HEK293T (cell line): ENCODE measurements around the gene HASPIN.

Experiments
- CTCF ChIA-PET: fragments of 350-600 bp; formaldehyde crosslinking; extraction: SDS; loops from one replicate; lab custom pipeline; 2021; ENCODE audit warnings: antibody characterized with exemption, inconsistent platforms; lab: Yijun Ruan, JAX
- POLR2A ChIA-PET: fragments of 350-600 bp; formaldehyde crosslinking; extraction: SDS; loops from one replicate; lab custom pipeline; 2020; ENCODE audit warnings: antibody characterized with exemption, inconsistent platforms; lab: Yijun Ruan, JAX
- DNase-seq: peaks from one replicate; pipeline ENCODE4 v3.0.0; 2012; ENCODE audit warnings: mixed read lengths; ENCODE audit errors: extremely low spot score
- ARNT ChIP-seq: fragments of 450-650 bp; IDR thresholded peaks from 2 replicates; pipeline ENCODE4 v1.6.1; 2017; ENCODE audit warnings: mild to moderate bottlenecking
- BHLHE40 ChIP-seq: fragments of 450-650 bp; IDR thresholded peaks from 2 replicates; pipeline ENCODE4 v1.6.1; 2016; ENCODE audit warnings: mild to moderate bottlenecking, moderate library complexity, borderline replicate concordance
- CTBP1 ChIP-seq: fragments of 450-650 bp; IDR thresholded peaks from 2 replicates; pipeline ENCODE4 v1.6.1; 2016; ENCODE audit warnings: borderline replicate concordance
- ELF4 ChIP-seq: fragments of 450-650 bp; IDR thresholded peaks from 2 replicates; pipeline ENCODE4 v1.6.1; 2017; ENCODE audit warnings: antibody characterized with exemption
- FOXA1 ChIP-seq: fragments of 450-650 bp; IDR thresholded peaks from 2 replicates; pipeline ENCODE4 v1.6.1; 2016; ENCODE audit warnings: mild to moderate bottlenecking
- FOXK2 ChIP-seq: fragments of 450-650 bp; IDR thresholded peaks from 2 replicates; pipeline ENCODE4 v1.6.1; 2016; ENCODE audit warnings: mild to moderate bottlenecking
- FOXM1 ChIP-seq: fragments of 450-650 bp; IDR thresholded peaks from 2 replicates; pipeline ENCODE4 v1.6.1; 2017; ENCODE audit warnings: mild to moderate bottlenecking, borderline replicate concordance
- HDGF ChIP-seq: fragments of 450-650 bp; IDR thresholded peaks from 2 replicates; pipeline ENCODE4 v1.6.1; 2017; ENCODE audit warnings: antibody characterized with exemption, borderline replicate concordance
- L3MBTL2 ChIP-seq: fragments of 450-650 bp; conservative IDR thresholded peaks from 2 replicates; pipeline ENCODE4 v1.6.1; 2016; ENCODE audit warnings: mild to moderate bottlenecking
- LEF1 ChIP-seq: fragments of 450-650 bp; IDR thresholded peaks from 2 replicates; pipeline ENCODE4 v1.6.1; 2017; ENCODE audit warnings: mild to moderate bottlenecking, borderline replicate concordance
- NFRKB ChIP-seq: fragments of 450-650 bp; IDR thresholded peaks from 2 replicates; pipeline ENCODE4 v1.6.1; 2016; ENCODE audit warnings: mild to moderate bottlenecking, moderate library complexity
- PKNOX1 ChIP-seq: fragments of 450-650 bp; IDR thresholded peaks from 2 replicates; pipeline ENCODE4 v1.6.1; 2016
- SP1 ChIP-seq: fragments of 450-650 bp; IDR thresholded peaks from 2 replicates; pipeline ENCODE4 v1.6.1; 2017
- SUZ12 ChIP-seq: fragments of 450-650 bp; IDR thresholded peaks from 2 replicates; pipeline ENCODE4 v1.6.1; 2016; ENCODE audit warnings: mild to moderate bottlenecking
- TARDBP ChIP-seq: fragments of 450-650 bp; IDR thresholded peaks from 2 replicates; pipeline ENCODE4 v1.6.1; 2016
- ZNF384 ChIP-seq: fragments of 450-650 bp; IDR thresholded peaks from 2 replicates; pipeline ENCODE4 v1.6.1; 2016

The HASPIN gene

DNA sequence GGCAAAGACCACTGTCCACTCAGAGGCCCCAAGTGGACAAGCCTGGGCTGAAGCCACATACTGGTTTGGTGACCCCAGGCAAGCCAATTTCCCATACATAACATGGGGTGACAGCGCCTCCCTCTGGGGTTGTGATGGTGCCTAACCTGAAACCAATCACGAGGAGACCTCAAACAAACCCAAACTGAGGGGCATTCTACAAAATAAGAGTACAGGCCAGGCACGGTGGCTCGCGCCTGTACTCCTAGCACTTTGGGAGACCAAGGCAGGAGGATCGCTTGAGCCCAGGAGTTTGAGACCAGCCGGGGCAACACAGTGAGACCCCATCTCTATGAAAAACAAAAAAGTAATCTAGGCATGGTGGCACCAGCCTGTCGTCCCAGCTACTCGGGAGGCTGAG, 31.4 kb upstream of the HASPIN start:
- POLR2A ChIA-PET: no interaction called here
- CTCF ChIA-PET: interaction anchor here (0.7 kb wide), 2 partner anchors 15 to 46 kb away, joined by 3 to 4 read pairs; no protein-coding TSS in a partner anchor
- DNase-seq: no peak
- TF ChIP-seq FOXM1 (no peak), SP1 (no peak), L3MBTL2 (no peak), ZNF384 (no peak), FOXA1 (no peak), BHLHE40 (no peak), SUZ12 (no peak), PKNOX1 (no peak), NFRKB (no peak), CTBP1 (no peak), ELF4 (no peak), TARDBP (no peak), FOXK2 (no peak), ARNT (no peak), LEF1 (no peak), HDGF (no peak)

GRCh38 chr17:3693141-3693540, 30.6 kb upstream of the HASPIN start:
- TF ChIP-seq CTBP1 (no peak), ARNT (no peak), SP1 (no peak), ZNF384 (0 out of 2 replicates have a peak, but pooled peaks have one; percentile 26)
- ChIA-PET POLR2A (no interaction called here), CTCF (interaction anchor here (0.6 kb wide), 1 partner anchor 1169 kb away, joined by 4 read pairs; no protein-coding TSS in a partner anchor)
- no peak for DNase-seq

GRCh38 chr17:3693829-3694231, 29.9 kb upstream of the HASPIN start:
- POLR2A ChIA-PET: no interaction called here
- TF ChIP-seq L3MBTL2 (no peak), CTBP1 (no peak), FOXK2 (no peak), SP1 (no peak), NFRKB (no peak)
- DNase-seq: no peak
- CTCF ChIA-PET: interaction anchor here (0.6 kb wide), 1 partner anchor 1168 kb away, joined by 4 read pairs; no protein-coding TSS in a partner anchor

- ChIA-PET POLR2A (no interaction called here), CTCF (no interaction called here)
- no peak for DNase-seq
- TF ChIP-seq BHLHE40 (no peak), PKNOX1 (no peak), SUZ12 (no peak), HDGF (no peak), ARNT (no peak), FOXK2 (no peak), SP1 (no peak)
Measured at GRCh38 chr17:3695129-3695722, 28.5 kb upstream of the HASPIN start.

GRCh38 chr17:3695723-3696411, 27.8 kb upstream of the HASPIN start, which contains the start of gene P2RX5:
Gene P2RX5, minus strand, starts transcription at chr17:3696155. Its CDS starts 150 bp downstream, at chr17:3696005.
- ChIA-PET POLR2A (no interaction called here), CTCF (no interaction called here)
- DNase-seq: no peak
- TF ChIP-seq BHLHE40: no peak

GRCh38 chr17:3697103-3697476, 26.6 kb upstream of the HASPIN start:
- no peak for TF ChIP-seq TARDBP
- TF ChIP-seq FOXM1: no peak
- no peak for TF ChIP-seq BHLHE40
- TF ChIP-seq FOXA1: no peak
- TF ChIP-seq LEF1: no peak
- TF ChIP-seq L3MBTL2: no peak
- no peak for TF ChIP-seq PKNOX1
- no peak for TF ChIP-seq SUZ12
- no peak for TF ChIP-seq NFRKB
- no peak for TF ChIP-seq ELF4
- no peak for TF ChIP-seq FOXK2
- TF ChIP-seq ZNF384: no peak
- TF ChIP-seq ARNT: no peak
- no peak for TF ChIP-seq HDGF
- TF ChIP-seq CTBP1: no peak
- no peak for DNase-seq
- ChIA-PET CTCF (no interaction called here), POLR2A (no interaction called here)

DNA sequence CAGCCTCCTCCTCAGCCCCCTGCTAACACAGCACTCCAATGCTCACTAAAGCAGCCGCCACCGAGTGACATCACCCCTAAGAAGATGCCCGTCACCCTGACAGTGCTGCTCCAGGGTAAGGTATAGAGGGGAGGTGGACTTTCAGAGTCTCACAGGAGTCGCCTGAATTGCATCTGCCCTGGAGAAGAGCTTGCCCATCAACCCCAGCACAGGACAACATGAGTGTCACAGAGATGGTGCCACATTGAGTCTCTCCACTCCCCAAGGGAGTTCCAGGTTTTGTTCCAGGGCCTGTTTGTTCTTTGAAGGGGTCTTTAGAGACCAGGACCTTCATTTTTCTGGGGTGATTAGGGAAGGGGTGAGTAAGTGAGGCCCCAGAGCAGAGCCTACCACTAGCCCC, 25.6 kb upstream of the HASPIN start:
- no peak for DNase-seq
- TF ChIP-seq FOXK2 (no peak), CTBP1 (no peak), NFRKB (no peak), PKNOX1 (no peak), L3MBTL2 (no peak), SP1 (no peak), FOXM1 (no peak), ELF4 (no peak), SUZ12 (no peak)
- ChIA-PET POLR2A (no interaction called here), CTCF (no interaction called here)
